OCI-LY7 (cell line): ENCODE results near the gene KHDC4. TPM values are rescaled to one million over a fixed set of nuclear protein-coding genes. Genes with fewer than 3 reads are reported as not detected.

ENCODE experiments used
- BruUV-seq: library from RNA; stranded (reverse); fragments of 400-500 nt; replicated peaks from 2 replicates; lab custom pipeline; 2021; lab: Mats Ljungman, UMichigan
- CTCF ChIA-PET: fragments of 300-600 bp; sonication (Branson Sonifier 250); formaldehyde crosslinking; loops from one replicate; lab custom pipeline; 2022; ENCODE audit warnings: antibody characterized with exemption; ENCODE audit not compliant: unreplicated experiment; lab: Charles Lee
- POLR2A ChIA-PET: fragments of 300-600 bp; sonication (Branson Sonifier 250); formaldehyde crosslinking; loops from one replicate; lab custom pipeline; 2022; ENCODE audit warnings: antibody characterized with exemption; lab: Charles Lee
- DNase-seq: peaks from one replicate; pipeline ENCODE4 v3.0.0-alpha.2; 2015; ENCODE audit warnings: low spot score
- H2AFZ ChIP-seq: fragments of 200-600 bp; sonication (generic), shearing (Covaris generic); 2 replicates; pipeline ENCODE4 v1.6.1; 2014; ENCODE audit warnings: mild to moderate bottlenecking, antibody characterized with exemption, low read length, moderate library complexity
- H3K27ac ChIP-seq: fragments of 200-600 bp; sonication (generic); 2 replicates; pipeline ENCODE4 v1.5.1; 2014; ENCODE audit warnings: mixed run types, low read depth, mild to moderate bottlenecking, moderate library complexity, low read length, inconsistent platforms; ENCODE audit not compliant: poor library complexity, severe bottlenecking
- H3K36me3 ChIP-seq: fragments of 200-600 bp; sonication (generic); 2 replicates; pipeline ENCODE4 v1.6.1; 2014; ENCODE audit warnings: mild to moderate bottlenecking, antibody characterized with exemption, low read length, moderate library complexity, mixed read lengths; ENCODE audit not compliant: insufficient read depth
- H3K4me1 ChIP-seq: fragments of 200-600 bp; sonication (generic); 2 replicates; pipeline ENCODE4 v1.5.1; 2014; ENCODE audit warnings: mild to moderate bottlenecking, low read length; ENCODE audit not compliant: insufficient read depth, poor library complexity, severe bottlenecking
- H3K4me2 ChIP-seq: fragments of 200-600 bp; sonication (generic); 2 replicates; pipeline ENCODE4 v1.6.1; 2014; ENCODE audit warnings: mild to moderate bottlenecking, low read length
- H3K4me3 ChIP-seq: fragments of 200-600 bp; sonication (generic); 2 replicates; pipeline ENCODE4 v1.5.1; 2014; ENCODE audit warnings: mild to moderate bottlenecking, low read depth, low read length; ENCODE audit not compliant: poor library complexity, severe bottlenecking
- H3K79me2 ChIP-seq: fragments of 200-600 bp; sonication (generic); 2 replicates; pipeline ENCODE4 v1.6.1; 2016; ENCODE audit warnings: low read depth, mild to moderate bottlenecking, low read length, moderate library complexity, mixed read lengths; ENCODE audit not compliant: insufficient read depth
- H3K9me2 ChIP-seq: fragments of 200-600 bp; sonication (generic); 2 replicates; pipeline ENCODE4 v1.6.1; 2016; ENCODE audit warnings: mild to moderate bottlenecking, low read length, mixed read lengths; ENCODE audit not compliant: insufficient read depth
- H3K9me3 ChIP-seq: fragments of 200-600 bp; sonication (generic); 2 replicates; pipeline ENCODE4 v1.6.1; 2014; ENCODE audit warnings: mild to moderate bottlenecking, mixed run types, low read length, mixed read lengths
- H4K20me1 ChIP-seq: fragments of 200-600 bp; sonication (generic); 2 replicates; pipeline ENCODE4 v1.6.1; 2014; ENCODE audit warnings: mild to moderate bottlenecking, antibody characterized with exemption, low read length, moderate library complexity, mixed read lengths; ENCODE audit not compliant: insufficient read depth
- EZH2phosphoT487 ChIP-seq: fragments of 200-600 bp; sonication (generic); IDR thresholded peaks from 2 replicates; pipeline ENCODE4 v1.6.1; 2018; ENCODE audit warnings: low read depth, borderline replicate concordance, mild to moderate bottlenecking, mixed run types, antibody characterized with exemption, low read length, moderate library complexity, mixed read lengths
- intact Hi-C: fragments of 100-400 bp; cut with micrococcal nuclease; formaldehyde crosslinking; loops from one replicate; pipeline ENCODE4 v1.10.0; 2022; ENCODE audit not compliant: unreplicated experiment
- total RNA-seq, 2 experiments: library from RNA; depleted of rRNA in 1 of 2; stranded (reverse); fragments of >200 nt in 1 of 2; shearing (Covaris generic) in 1 of 2; gene quantifications; 2 replicates each; pipeline ENCODE4 v1.2.3, GENCODE V29; 2014 to 2022
- TF ChIP-seq, protein P1 (sequence below): fragments of 200-600 bp; sonication (generic); conservative IDR thresholded peaks from 2 replicates; pipeline ENCODE4 v1.5.1; 2014; ENCODE audit warnings: mild to moderate bottlenecking, antibody characterized with exemption, low read length, moderate library complexity, mixed read lengths

Gene KHDC4
- total RNA-seq, 2 experiments from 2014 or later = 88.9 to 121 TPM

- Histone ChIP-seq H3K9me3 (no peaks in the 10 kb centered on the region), H3K36me3 (peaks cover 83% of the 10 kb centered on the region), H3K4me1 (peaks cover 38% of the 10 kb centered on the region), H3K9me2 (no peaks in the 10 kb centered on the region), H3K4me2 (no peak overlapping the region), H3K79me2 (peaks cover 57% of the 10 kb centered on the region), H2AFZ (no peak overlapping the region), H3K27ac (no peak overlapping the region), H3K4me3 (no peak overlapping the region), H4K20me1 (peaks cover 20% of the 10 kb centered on the region)
- TF ChIP-seq, protein P1, sequence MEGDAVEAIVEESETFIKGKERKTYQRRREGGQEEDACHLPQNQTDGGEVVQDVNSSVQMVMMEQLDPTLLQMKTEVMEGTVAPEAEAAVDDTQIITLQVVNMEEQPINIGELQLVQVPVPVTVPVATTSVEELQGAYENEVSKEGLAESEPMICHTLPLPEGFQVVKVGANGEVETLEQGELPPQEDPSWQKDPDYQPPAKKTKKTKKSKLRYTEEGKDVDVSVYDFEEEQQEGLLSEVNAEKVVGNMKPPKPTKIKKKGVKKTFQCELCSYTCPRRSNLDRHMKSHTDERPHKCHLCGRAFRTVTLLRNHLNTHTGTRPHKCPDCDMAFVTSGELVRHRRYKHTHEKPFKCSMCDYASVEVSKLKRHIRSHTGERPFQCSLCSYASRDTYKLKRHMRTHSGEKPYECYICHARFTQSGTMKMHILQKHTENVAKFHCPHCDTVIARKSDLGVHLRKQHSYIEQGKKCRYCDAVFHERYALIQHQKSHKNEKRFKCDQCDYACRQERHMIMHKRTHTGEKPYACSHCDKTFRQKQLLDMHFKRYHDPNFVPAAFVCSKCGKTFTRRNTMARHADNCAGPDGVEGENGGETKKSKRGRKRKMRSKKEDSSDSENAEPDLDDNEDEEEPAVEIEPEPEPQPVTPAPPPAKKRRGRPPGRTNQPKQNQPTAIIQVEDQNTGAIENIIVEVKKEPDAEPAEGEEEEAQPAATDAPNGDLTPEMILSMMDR = no peak
- no peak for TF ChIP-seq EZH2phosphoT487
- no peak for DNase-seq
- CTCF ChIA-PET = interaction anchor here (0.9 kb wide), 1 partner anchor 9 kb away, joined by 4 read pairs; no protein-coding TSS in a partner anchor
- no TSS peak for BruUV-seq
- intact Hi-C loops = no loop called here
- POLR2A ChIA-PET = interaction anchor here (0.6 to 1.1 kb wide), 5 partner anchors 9 to 35 kb away, joined by 3 to 4 read pairs (median 3); no protein-coding TSS in a partner anchor
Measured at GRCh38 chr1:155968051-155968400, 33.8 kb upstream of the KHDC4 start.

DNA sequence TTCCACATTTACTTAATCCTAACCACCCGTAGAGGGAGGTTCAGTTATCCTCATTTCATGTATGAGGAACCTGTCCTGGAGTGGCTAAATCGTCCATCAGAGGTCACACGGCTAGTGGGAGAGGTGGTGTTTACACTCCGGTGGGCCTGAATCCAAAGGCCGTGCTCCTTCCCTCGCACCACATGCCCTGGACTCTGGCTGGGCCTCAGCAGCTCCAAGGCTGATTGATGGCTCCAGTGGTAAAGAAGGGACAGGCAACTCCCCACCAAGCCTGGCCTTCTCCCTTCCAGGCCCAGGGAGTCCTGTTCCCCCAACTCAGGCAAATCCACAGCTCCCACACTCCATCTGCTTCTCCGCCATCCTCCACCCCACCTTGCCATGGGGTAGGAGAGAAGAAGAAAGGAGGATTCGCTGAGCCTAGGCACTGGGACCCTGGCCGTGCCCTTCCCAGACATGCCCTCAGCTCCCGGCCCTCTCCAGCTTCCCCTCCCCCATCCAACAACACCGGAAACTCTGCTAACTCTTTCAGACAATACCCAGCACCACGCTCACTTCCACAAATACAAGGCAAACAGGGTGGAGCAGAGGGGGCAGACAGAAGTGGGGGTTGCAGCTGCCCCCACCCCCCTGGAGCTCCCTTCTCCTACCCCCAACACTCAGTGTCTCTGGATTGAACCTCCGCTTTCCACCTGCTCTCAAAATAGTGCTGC lies 33.3 kb upstream of the KHDC4 start:
- no peaks in the 10 kb centered on the region for H3K9me3 ChIP-seq
- H3K4me3 ChIP-seq = no peak overlapping the region
- H3K79me2 ChIP-seq = peaks cover 52% of the 10 kb centered on the region
- DNase-seq = no peak
- H3K4me1 ChIP-seq = peaks cover 32% of the 10 kb centered on the region
- no peak overlapping the region for H2AFZ ChIP-seq
- H3K36me3 ChIP-seq = peaks cover 83% of the 10 kb centered on the region
- POLR2A ChIA-PET = interaction anchor here (0.6 to 1.1 kb wide), 6 partner anchors 10 to 34 kb away, joined by 3 to 4 read pairs (median 3); no protein-coding TSS in a partner anchor
- H3K9me2 ChIP-seq = no peaks in the 10 kb centered on the region
- TF ChIP-seq, protein P1 = no peak
- no peak for TF ChIP-seq EZH2phosphoT487
- no peak overlapping the region for H3K4me2 ChIP-seq
- no peak overlapping the region for H3K27ac ChIP-seq
- intact Hi-C loops = no loop called here
- CTCF ChIA-PET = interaction anchor here (0.9 to 1.2 kb wide), 2 partner anchors 9 kb away, joined by 3 to 4 read pairs; no protein-coding TSS in a partner anchor
- H4K20me1 ChIP-seq = peaks cover 15% of the 10 kb centered on the region; the same call in 1 of the 2 replicates
- no TSS peak for BruUV-seq

GRCh38 chr1:155966750-155967149 lies 32.5 kb upstream of the KHDC4 start:
- no TSS peak for BruUV-seq
- POLR2A ChIA-PET = interaction anchor here (0.7 kb wide), 1 partner anchor 10 kb away, joined by 3 read pairs; no protein-coding TSS in a partner anchor
- H2AFZ ChIP-seq = no peak overlapping the region
- CTCF ChIA-PET = interaction anchor here (1.2 kb wide), 1 partner anchor 10 kb away, joined by 3 read pairs; no protein-coding TSS in a partner anchor
- no peaks in the 10 kb centered on the region for H3K9me2 ChIP-seq
- H3K36me3 ChIP-seq = peaks cover 84% of the 10 kb centered on the region
- H3K27ac ChIP-seq = no peak overlapping the region
- peaks cover 15% of the 10 kb centered on the region; the same call in 1 of the 2 replicates for H4K20me1 ChIP-seq
- no peak overlapping the region for H3K4me3 ChIP-seq
- H3K79me2 ChIP-seq = peaks cover 44% of the 10 kb centered on the region
- no peak for DNase-seq
- no peaks in the 10 kb centered on the region for H3K9me3 ChIP-seq
- H3K4me2 ChIP-seq = no peak overlapping the region
- TF ChIP-seq, protein P1 = no peak
- peaks cover 28% of the 10 kb centered on the region for H3K4me1 ChIP-seq
- intact Hi-C loops = no loop called here
